Measurements from ENCODE around the gene RHD.
"Not testable (repeated sequence)": the region's sequence is repeated elsewhere in the genome, so short reads cannot be mapped to it uniquely, and the experiment has no call there.

RHD gene

DNA sequence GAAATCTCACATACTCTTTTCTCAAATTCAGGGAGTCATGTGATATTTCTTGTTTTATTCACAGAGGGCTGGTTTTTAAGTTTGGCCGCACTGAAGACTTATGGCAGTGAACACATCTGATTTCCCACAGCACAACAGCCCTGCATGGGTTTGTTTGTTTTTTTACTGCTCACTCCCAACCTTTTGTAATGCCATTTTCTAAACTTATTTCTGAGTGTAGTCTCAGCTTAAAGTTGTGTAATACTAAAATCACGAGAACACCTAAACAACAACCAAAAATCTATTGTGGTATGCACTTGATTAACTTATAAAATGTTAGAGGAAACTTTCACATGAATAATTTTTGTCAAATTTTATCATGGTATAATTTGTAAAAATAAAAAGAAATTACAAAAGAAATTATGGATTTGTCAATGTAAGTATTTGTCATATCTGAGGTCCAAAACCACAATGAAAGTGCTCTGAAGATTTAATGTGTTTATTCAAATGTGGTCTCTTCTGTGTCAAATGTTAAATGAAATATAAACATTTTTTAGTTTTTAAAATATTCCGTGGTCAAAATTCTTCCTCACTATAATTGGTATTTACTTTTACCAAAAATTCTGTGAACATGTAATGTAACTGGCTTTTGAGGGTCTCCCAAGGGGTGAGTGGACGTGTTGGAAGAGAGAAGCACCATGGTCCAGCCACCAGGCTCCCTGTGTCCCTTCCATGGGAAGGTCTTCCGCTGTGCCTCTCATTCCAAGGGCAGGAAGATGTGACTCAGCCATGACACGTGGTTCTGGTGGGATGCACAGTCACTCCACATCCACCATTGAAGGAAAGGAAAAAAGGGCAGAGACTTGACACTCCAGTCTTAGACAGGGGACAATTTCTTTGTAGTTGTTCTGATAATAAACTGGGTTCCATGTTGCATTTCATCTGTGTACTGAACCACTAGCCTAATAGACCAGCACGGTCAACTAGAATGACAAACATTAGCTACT is 88.6 kb downstream of the RHD start:
- no peak for DNase-seq

DNA sequence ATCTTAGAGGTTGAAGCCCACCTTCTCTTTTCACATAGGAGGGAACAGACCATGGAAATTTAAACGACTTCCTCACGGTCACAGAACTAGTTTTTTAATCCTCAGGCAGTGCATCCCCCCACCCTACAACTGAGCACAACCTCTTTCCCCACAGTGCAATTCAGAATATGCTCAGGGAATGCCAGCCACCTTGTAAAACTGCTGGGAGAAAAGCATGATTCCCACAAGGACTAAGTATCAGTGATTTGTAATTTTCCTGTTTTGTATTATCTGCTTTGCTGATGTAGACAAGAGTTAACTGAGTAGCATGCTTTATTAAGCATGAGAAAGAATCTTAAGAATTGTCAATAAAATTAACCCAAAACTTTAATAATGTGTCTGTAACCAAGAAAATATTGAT is 89.6 kb downstream of the RHD start:
- DNase-seq = no peak

DNA sequence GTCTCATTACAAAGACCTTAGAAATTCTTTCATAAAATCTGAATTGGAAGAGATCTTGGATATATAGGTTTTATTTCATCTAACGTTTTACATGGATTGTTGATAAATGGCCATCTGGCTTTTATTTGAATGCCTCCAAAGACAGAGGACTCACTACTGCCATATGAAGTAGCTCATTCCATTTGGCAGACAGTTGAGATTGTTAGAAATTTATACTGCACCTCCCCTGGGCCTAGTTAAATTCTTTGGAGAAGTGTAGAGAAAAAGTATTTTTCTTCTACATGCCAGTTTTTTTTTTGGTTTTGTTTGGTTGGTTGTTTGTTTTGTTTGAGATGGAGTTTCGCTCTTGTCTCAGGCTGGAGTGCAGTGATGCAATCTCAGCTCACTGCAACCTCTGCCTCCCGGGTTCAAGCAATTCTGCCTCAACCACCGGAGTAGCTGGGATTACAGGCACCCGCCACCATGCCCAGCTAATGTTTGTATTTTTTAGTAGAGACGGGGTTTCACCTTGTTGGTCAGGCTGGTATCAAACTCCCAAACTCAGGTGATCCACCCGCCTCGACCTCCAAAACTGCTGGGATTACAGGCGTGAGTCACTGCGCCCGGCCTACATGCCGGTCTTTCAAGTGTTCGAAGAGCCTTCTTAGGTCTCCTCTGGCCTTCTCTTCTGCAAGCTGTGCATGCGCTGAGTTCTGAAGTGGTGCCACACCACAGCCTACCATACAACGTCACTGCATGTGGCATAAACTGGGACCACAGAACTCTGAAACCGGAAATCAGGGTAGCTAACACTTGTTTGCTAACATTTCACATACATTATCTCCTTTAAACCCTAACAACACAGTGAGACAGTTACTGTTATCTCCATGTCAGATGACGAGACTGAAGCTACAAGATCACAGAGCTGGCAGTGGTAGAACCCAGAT is 90.6 kb downstream of the RHD start:
- not testable (repeated sequence) for DNase-seq

DNA sequence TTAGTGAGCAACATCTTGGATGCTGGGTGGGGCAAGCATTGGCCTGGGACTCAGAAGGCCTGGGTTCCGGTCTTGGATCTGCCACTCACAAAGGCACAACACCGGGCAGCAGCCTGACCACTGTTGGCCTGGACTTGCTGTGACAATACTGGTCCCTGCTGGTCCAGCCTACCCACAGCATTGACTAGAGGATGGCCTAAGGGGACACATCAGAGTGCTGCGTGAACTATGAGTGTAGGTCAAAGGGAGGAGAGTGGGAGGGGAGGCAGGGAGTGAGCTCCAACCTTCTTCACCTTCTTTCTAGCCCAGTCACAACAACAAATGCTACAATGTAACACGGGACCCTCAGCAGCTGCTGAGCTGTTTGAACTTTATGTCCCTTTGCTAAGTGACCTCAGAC is 96.9 kb downstream of the RHD start:
- DNase-seq = no peak

GRCh38 chr1:25369691-25370271 is 97.5 kb downstream of the RHD start:
- DNase-seq = not testable (repeated sequence)

DNA sequence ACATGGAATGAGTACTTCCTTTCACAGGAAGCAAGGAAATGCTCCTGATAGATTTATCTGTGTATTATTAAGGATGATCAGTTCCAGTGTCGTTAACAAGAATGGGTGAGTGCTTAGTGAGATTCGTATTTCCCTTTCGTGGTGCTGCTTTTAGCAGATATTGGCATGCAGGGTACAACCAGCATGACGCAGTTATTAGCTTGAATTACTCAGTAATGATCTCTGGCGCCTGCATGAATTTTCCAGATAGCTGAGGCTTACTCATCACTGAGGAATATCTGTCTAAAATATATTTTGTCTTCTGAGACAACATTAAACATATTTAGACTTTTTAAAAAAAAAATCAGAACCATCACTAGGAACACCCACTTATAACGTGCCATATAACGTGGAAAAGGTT is 99.4 kb downstream of the RHD start:
- not testable (repeated sequence) for DNase-seq

DNA sequence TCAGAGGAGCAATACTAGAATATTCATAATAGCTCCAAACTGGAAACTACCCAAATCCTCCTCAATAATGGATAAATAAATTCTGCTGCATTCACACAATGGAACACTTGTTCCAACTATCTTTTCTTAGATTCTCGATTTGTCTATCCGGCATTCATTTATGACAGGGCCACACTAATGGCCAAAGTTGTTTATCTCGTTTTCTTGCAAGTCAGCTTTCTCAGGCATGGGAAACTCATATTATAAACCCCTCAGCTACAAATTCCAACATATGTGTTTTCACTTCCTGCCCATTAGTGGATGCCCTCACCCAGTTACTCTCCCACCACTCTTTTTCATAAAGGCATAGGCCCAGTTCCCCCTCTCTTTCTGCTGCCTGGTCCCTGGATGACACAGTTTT is 106.1 kb downstream of the RHD start:
- not testable (repeated sequence) for DNase-seq

Data from NK-92 treated with Interleukin-12 subunit alpha and Interleukin-12 subunit beta, amount 100 ng/mL, for 24 hours (cell line).